Gastroesophageal sphincter (tissue), 4 donors: ENCODE measurements around the gene HSH2D. TPM values are rescaled to one million over a fixed set of nuclear protein-coding genes. Genes with fewer than 3 reads are reported as not detected.
"Not testable (repeated sequence)": the region's sequence is repeated elsewhere in the genome, so short reads cannot be mapped to it uniquely, and the experiment has no call there.

Experiments
- ATAC-seq: fragments of 150-250 bp; one replicate; pipeline ENCODE4 v1.9.1; 2016; ENCODE audit warnings: mild to moderate bottlenecking, moderate library complexity
- H3K27ac ChIP-seq, 4 donors: fragments of 200-600 bp; sonication (generic) in 3 of 4; 1 replicate in 3 of 4; 2 replicates in 1 of 4; pipeline ENCODE4 v1.5.1; 2016 to 2019
- H3K27me3 ChIP-seq: fragments of 200-600 bp; sonication (generic); one replicate; pipeline ENCODE4 v1.5.1; 2019
- H3K36me3 ChIP-seq, 2 donors: fragments of 200-600 bp; sonication (generic); one replicate each; pipeline ENCODE4 v1.5.1; 2019; ENCODE audit warnings: control low read depth in 1 of 2
- H3K4me1 ChIP-seq, 3 donors: fragments of 200-600 bp; sonication (generic); 1 replicate in 2 of 3; 2 replicates in 1 of 3; pipeline ENCODE4 v1.5.1; 2016 to 2019; ENCODE audit warnings: control low read depth in 2 of 3
- H3K4me3 ChIP-seq, 2 donors: fragments of 200-600 bp; sonication (generic); one replicate each; pipeline ENCODE4 v1.5.1; 2019; ENCODE audit warnings: mild to moderate bottlenecking in 1 of 2, moderate library complexity in 1 of 2
- H3K9me3 ChIP-seq, 3 donors: fragments of 200-600 bp; sonication (generic); one replicate each; pipeline ENCODE4 v1.5.1; 2017 to 2019; ENCODE audit warnings: control low read depth in 2 of 3
- EP300 ChIP-seq: sonication (generic); formaldehyde crosslinking; IDR thresholded peaks from one replicate; pipeline ENCODE4 v1.6.1; 2017; ENCODE audit warnings: antibody characterized with exemption, mild to moderate bottlenecking
- POLR2A ChIP-seq, 2 donors: fragments of 450-650 bp; IDR thresholded peaks; one replicate each; pipeline ENCODE4 v1.6.1; 2017; ENCODE audit warnings: antibody characterized with exemption in 2 of 2, mild to moderate bottlenecking in 2 of 2, moderate library complexity in 1 of 2
- POLR2AphosphoS5 ChIP-seq: sonication (generic); formaldehyde crosslinking; IDR thresholded peaks from one replicate; pipeline ENCODE4 v1.6.1; 2017; ENCODE audit warnings: antibody characterized with exemption
- WGBS, 2 donors: methylation state at CpG; one replicate each; pipeline ENCODE4 v1.1.5; 2018; ENCODE audit warnings: low coverage in 1 of 2; 5-methylcytosine and 5-hydroxymethylcytosine counted together
- total RNA-seq, 4 donors: library from RNA; depleted of rRNA; stranded (reverse); fragments of >200 nt; gene quantifications; one replicate each; pipeline ENCODE4 v1.1.0, GENCODE V29; 2016
- TF ChIP-seq, protein P1 (sequence below), 4 experiments: fragments of 200-600 bp in 2 of 4; fragments of 450-650 bp in 2 of 4; sonication (generic) in 1 of 4; IDR thresholded peaks; one replicate each; pipeline ENCODE4 v1.5.1; 2017 to 2019; ENCODE audit warnings: antibody characterized with exemption in 4 of 4, mild to moderate bottlenecking in 2 of 4, moderate library complexity in 2 of 4

Gene HSH2D
- total RNA-seq, 4 donors from 2014 or later, result 0.87 to 0.94 TPM; not detected in 2

DNA sequence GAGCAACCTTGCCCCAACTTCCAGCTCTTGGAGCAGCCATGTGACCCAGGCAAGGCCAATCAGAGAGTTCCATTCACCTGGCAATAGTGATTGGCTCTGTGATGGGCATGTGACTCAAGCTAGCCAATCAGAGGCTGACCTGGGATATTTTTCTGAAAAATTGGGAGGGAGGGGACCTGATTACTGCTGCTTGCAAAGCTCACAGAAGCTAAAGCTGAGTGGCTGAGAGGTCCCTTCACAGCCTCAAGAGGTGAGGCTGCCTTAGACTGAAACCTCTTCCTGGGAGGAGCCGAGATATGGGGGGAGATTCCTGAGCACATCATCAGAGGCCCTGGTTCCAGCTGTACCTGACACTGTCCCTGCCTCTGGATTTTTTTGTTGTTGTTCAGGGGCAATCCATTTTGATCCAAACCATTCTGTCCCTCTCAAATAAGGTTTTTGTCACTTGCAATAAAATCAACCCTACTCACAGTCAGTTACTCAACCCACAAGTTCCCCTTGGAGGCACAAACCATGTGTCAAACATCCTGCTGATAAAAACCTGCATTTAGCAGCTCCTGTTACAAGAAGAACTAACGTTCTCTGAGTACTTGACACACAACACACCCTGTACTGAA is 25.1 kb downstream of the HSH2D start:
- Histone ChIP-seq H3K4me1 (no peaks in the 10 kb centered on the region), H3K36me3 (no peaks in the 10 kb centered on the region), H3K4me3 (no peak overlapping the region), H3K27ac (no peak overlapping the region), H3K9me3 (no peaks in the 10 kb centered on the region), H3K27me3 (peaks cover 6% of the 10 kb centered on the region)
- no peak for TF ChIP-seq EP300
- TF ChIP-seq, protein P1, sequence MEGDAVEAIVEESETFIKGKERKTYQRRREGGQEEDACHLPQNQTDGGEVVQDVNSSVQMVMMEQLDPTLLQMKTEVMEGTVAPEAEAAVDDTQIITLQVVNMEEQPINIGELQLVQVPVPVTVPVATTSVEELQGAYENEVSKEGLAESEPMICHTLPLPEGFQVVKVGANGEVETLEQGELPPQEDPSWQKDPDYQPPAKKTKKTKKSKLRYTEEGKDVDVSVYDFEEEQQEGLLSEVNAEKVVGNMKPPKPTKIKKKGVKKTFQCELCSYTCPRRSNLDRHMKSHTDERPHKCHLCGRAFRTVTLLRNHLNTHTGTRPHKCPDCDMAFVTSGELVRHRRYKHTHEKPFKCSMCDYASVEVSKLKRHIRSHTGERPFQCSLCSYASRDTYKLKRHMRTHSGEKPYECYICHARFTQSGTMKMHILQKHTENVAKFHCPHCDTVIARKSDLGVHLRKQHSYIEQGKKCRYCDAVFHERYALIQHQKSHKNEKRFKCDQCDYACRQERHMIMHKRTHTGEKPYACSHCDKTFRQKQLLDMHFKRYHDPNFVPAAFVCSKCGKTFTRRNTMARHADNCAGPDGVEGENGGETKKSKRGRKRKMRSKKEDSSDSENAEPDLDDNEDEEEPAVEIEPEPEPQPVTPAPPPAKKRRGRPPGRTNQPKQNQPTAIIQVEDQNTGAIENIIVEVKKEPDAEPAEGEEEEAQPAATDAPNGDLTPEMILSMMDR (IDR thresholded peaks at IDR 0.05), result no peak
- TF ChIP-seq POLR2A (IDR thresholded peaks at IDR 0.05), result no peak
- TF ChIP-seq POLR2AphosphoS5, result no peak
- 60 to 63% methylated on average over 2 of the region's 2 CpGs for WGBS, 2 donors
- ATAC-seq, result no peak

DNA sequence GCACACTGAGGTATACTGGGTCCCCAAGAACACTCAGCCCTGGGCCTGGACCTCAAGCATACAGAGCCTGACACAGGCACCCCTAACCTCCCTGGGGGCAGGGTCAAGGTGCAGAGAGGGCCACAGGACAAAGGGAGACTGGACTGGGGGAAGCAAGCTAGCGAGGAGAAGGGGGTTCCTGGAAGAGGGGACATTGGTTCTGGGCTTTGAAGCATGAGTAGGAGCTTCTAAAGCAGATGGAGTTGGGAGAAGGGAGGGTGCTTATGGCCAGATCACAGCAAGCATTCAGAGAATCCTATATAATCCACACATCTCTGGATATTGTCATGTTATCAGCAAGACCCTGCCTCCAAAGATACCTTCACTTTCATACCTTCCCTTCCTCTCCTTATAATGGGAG is 26.6 kb downstream of the HSH2D start:
- Histone ChIP-seq H3K9me3 (peaks cover 0 to 4% (median 0%) of the 10 kb centered on the region in 3 donors), H3K36me3 (no peaks in the 10 kb centered on the region), H3K4me1 (no peaks in the 10 kb centered on the region), H3K27ac (no peak overlapping the region), H3K27me3 (peaks cover 14% of the 10 kb centered on the region), H3K4me3 (no peak overlapping the region)
- 88% methylated on average over 1 of the region's 1 CpG; no CpG with 5 or more reads in 1 of the 2 donors for WGBS, 2 donors
- no peak for ATAC-seq
- TF ChIP-seq, protein P1 (IDR thresholded peaks at IDR 0.05), result no peak
- TF ChIP-seq POLR2A (IDR thresholded peaks at IDR 0.05) (no peak), POLR2AphosphoS5 (no peak)

DNA sequence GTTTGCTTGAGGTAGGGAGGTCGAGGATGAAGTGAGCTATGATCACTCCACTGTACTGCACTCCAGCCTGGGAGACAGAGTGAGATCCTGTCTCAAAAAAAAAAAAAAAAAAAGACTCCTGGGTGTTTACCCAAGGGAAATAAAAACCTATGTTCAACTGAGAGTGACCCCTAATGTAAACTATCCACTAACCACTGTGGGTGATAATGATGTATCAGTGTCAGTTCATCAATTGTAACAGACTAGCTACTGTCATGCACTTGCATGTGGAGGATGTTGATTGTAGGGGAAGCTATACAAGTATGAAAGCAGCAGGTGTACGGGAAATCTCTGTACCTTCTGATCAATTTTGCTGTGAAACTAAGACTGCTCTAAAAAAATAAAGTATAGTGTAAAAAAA is 32.5 kb downstream of the HSH2D start:
- WGBS, 2 donors, result 35 to 63% methylated on average over 1 to 2 of the region's 2 CpGs
- ATAC-seq, result no peak
- peaks cover 29% of the 10 kb centered on the region for H3K27me3 ChIP-seq
- H3K4me3 ChIP-seq, result no peak overlapping the region
- no peaks in the 10 kb centered on the region for H3K4me1 ChIP-seq
- TF ChIP-seq EP300 (no peak), POLR2A (IDR thresholded peaks at IDR 0.05) (no peak), POLR2AphosphoS5 (no peak)
- TF ChIP-seq, protein P1 (IDR thresholded peaks at IDR 0.05), result no peak
- no peak overlapping the region for H3K27ac ChIP-seq
- no peaks in the 10 kb centered on the region for H3K36me3 ChIP-seq
- H3K9me3 ChIP-seq, result peaks cover 0 to 15% (median 0%) of the 10 kb centered on the region in 3 donors

DNA sequence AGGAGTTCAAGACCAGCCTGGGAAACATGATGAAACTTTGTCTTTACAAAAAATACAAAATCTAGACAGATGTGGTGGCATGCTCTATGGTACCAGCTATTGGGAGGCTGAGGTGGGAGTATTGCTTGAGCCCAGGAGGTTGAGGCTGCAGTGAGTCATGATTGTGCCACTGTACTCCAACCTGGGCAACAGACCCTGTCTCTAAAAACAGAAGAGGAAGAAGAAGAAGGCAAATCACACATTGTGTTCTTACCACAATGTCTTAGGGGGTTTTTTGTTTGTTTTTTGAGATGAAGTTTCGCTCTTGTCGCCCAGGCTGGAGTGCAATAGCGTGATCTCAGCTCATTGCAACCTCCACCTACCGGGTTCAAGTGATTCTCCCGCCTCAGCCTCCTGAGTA is 35.4 kb downstream of the HSH2D start:
- not testable (repeated sequence) for H3K36me3 ChIP-seq, H3K27ac ChIP-seq, H3K4me3 ChIP-seq, ATAC-seq, H3K4me1 ChIP-seq
- Histone ChIP-seq H3K9me3 (peaks cover 0 to 15% (median 0%) of the 10 kb centered on the region in 3 donors), H3K27me3 (peaks cover 30% of the 10 kb centered on the region)
- WGBS, 2 donors, result 93% methylated on average over 5 of the region's 5 CpGs; no CpG with 5 or more reads in 1 of the 2 donors

DNA sequence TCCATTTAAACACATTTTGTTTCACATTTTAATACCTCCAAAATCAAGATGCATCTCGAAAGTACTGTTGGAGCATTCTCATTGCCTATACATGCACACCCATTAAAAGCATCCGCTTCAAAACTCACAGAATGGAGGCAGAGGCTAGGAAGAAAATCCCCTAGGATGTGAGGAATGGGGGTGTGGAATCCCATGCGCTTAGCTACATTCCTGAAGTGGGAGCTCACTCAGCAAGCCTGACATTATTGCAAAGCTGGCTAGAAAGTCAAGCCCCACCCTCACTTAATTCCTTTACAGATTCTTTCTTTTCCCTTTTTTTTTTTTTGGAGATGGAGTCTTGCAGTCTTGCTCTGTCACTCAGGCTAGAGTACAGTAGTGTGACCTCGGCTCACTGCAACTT is 37.1 kb downstream of the HSH2D start:
- H3K27me3 ChIP-seq, result peaks cover 25% of the 10 kb centered on the region
- no peak overlapping the region for H3K27ac ChIP-seq
- peaks cover 0 to 14% (median 0%) of the 10 kb centered on the region in 3 donors for H3K4me1 ChIP-seq
- TF ChIP-seq EP300 (no peak), POLR2A (IDR thresholded peaks at IDR 0.05) (no peak), POLR2AphosphoS5 (no peak)
- TF ChIP-seq, protein P1 (IDR thresholded peaks at IDR 0.05), result no peak
- no peaks in the 10 kb centered on the region for H3K36me3 ChIP-seq
- 40 to 54% methylated on average over 3 of the region's 4 CpGs for WGBS, 2 donors
- H3K4me3 ChIP-seq, result no peak overlapping the region
- no peak for ATAC-seq
- peaks cover 0 to 7% (median 0%) of the 10 kb centered on the region in 3 donors for H3K9me3 ChIP-seq
